SK-N-SH (cell line): ENCODE measurements around the gene TOMM40. TPM values are rescaled to one million over a fixed set of nuclear protein-coding genes. Genes with fewer than 3 reads are reported as not detected.
"Not testable (repeated sequence)": the region's sequence is repeated elsewhere in the genome, so short reads cannot be mapped to it uniquely, and the experiment has no call there.

Experiments used
- CTCF ChIA-PET: fragments of 300-600, 350-600 bp; formaldehyde crosslinking; extraction: SDS; loops from one replicate; lab custom pipeline; 2021; lab: Yijun Ruan, JAX
- POLR2A ChIA-PET: fragments of 350-600 bp; sonication (Branson Sonifier 250); formaldehyde crosslinking; extraction: SDS; loops from one replicate; lab custom pipeline; 2020; ENCODE audit warnings: antibody characterized with exemption, inconsistent platforms; lab: Yijun Ruan, JAX
- DNase-seq: peaks from one replicate; pipeline ENCODE4 v3.0.0; 2012
- H2AFZ ChIP-seq: fragments of 200-600 bp; sonication (generic); 2 replicates; pipeline ENCODE4 v1.8.1; 2016; ENCODE audit warnings: antibody characterized with exemption, mild to moderate bottlenecking, low read depth
- H3F3A ChIP-seq: fragments of 200-600 bp; sonication (generic); replicated peaks from 2 replicates; pipeline ENCODE3; 2016; ENCODE audit warnings: antibody characterized with exemption, mild to moderate bottlenecking; ENCODE audit not compliant: insufficient read depth
- H3K27ac ChIP-seq, 2 experiments: fragments of 200-500 bp in 1 of 2; fragments of 200-600 bp in 1 of 2; sonication (Bioruptor generic) in 1 of 2; sonication (generic), shearing (Covaris generic) in 1 of 2; 2 replicates each; pipeline versions ENCODE4 v1.5.1 to v1.6.1; 2014 to 2016; ENCODE audit warnings: low read depth in 2 of 2, inconsistent platforms in 1 of 2, low read length in 1 of 2, mild to moderate bottlenecking in 1 of 2, mixed read lengths in 1 of 2
- H3K27me3 ChIP-seq: fragments of 200-600 bp; sonication (generic), shearing (Covaris generic); 2 replicates; pipeline ENCODE4 v1.6.1; 2016; ENCODE audit warnings: mixed run types; ENCODE audit not compliant: insufficient read depth
- H3K36me3 ChIP-seq, 2 experiments: fragments of 200-500 bp in 1 of 2; fragments of 200-600 bp in 1 of 2; sonication (Bioruptor generic) in 1 of 2; sonication (generic) in 1 of 2; replicated peaks in 1 of 2; 2 replicates each; pipeline versions ENCODE3 to v1.5.1; 2014 to 2016; ENCODE audit warnings: low read length in 1 of 2, mild to moderate bottlenecking in 1 of 2; ENCODE audit not compliant: insufficient read depth in 2 of 2, control insufficient read depth in 1 of 2
- H3K4me1 ChIP-seq, 2 experiments: fragments of 200-500 bp in 1 of 2; fragments of 200-600 bp in 1 of 2; sonication (Bioruptor generic) in 1 of 2; sonication (generic), shearing (Covaris generic) in 1 of 2; 2 replicates each; pipeline versions ENCODE4 v1.5.1 to v1.6.1; 2014 to 2016; ENCODE audit warnings: low read depth in 1 of 2, low read length in 1 of 2, mixed run types in 1 of 2; ENCODE audit not compliant: insufficient read depth in 2 of 2, control insufficient read depth in 1 of 2
- H3K4me2 ChIP-seq: fragments of 200-600 bp; sonication (generic), shearing (Covaris generic); 2 replicates; pipeline ENCODE4 v1.6.1; 2017; ENCODE audit warnings: mixed run types
- H3K4me3 ChIP-seq, 2 experiments: fragments of 200-500 bp in 1 of 2; fragments of 200-600 bp in 1 of 2; sonication (Bioruptor generic) in 1 of 2; sonication (generic), shearing (Covaris generic) in 1 of 2; 2 replicates each; pipeline versions ENCODE4 v1.5.1 to v1.8.1; 2014 to 2016; ENCODE audit warnings: low read depth in 2 of 2, inconsistent platforms in 1 of 2, low read length in 1 of 2, mild to moderate bottlenecking in 1 of 2, mixed read lengths in 1 of 2, moderate library complexity in 1 of 2
- H3K79me2 ChIP-seq: fragments of 200-600 bp; sonication (generic); 2 replicates; pipeline ENCODE4 v1.8.1; 2017; ENCODE audit warnings: mild to moderate bottlenecking; ENCODE audit not compliant: insufficient read depth
- H3K9ac ChIP-seq: fragments of 200-600 bp; sonication (generic); 2 replicates; pipeline ENCODE4 v1.6.1; 2017; ENCODE audit warnings: mixed run types
- H3K9me2 ChIP-seq: fragments of 200-600 bp; sonication (generic); 2 replicates; pipeline ENCODE4 v1.6.1; 2017; ENCODE audit warnings: mixed run types
- H3K9me3 ChIP-seq: fragments of 200-600 bp; sonication (generic); 2 replicates; pipeline ENCODE4 v1.6.1; 2017; ENCODE audit warnings: mixed run types, mild to moderate bottlenecking, moderate library complexity
- H4K20me1 ChIP-seq: fragments of 200-600 bp; sonication (generic); 2 replicates; pipeline ENCODE4 v1.6.1; 2017; ENCODE audit warnings: mild to moderate bottlenecking, mixed run types; ENCODE audit not compliant: insufficient read depth
- CHD2 ChIP-seq: fragments of 150-350 bp; IDR thresholded peaks from 2 replicates; pipeline ENCODE4 v1.6.1; 2018; ENCODE audit warnings: low read length; ENCODE audit not compliant: partially characterized antibody
- ELF1 ChIP-seq: IDR thresholded peaks from 2 replicates; pipeline ENCODE4 v1.4.0; 2012
- EZH2phosphoT487 ChIP-seq: fragments of 200-600 bp; sonication (generic); IDR thresholded peaks from 2 replicates; pipeline ENCODE4 v1.6.1; 2017; ENCODE audit warnings: low read depth, mixed run types, mild to moderate bottlenecking, antibody characterized with exemption, moderate library complexity, borderline replicate concordance
- MEF2A ChIP-seq: IDR thresholded peaks from 2 replicates; pipeline ENCODE4 v1.4.0; 2012; ENCODE audit warnings: low read depth, borderline replicate concordance
- MXI1 ChIP-seq: IDR thresholded peaks from 2 replicates; pipeline ENCODE4 v1.6.1; 2012; ENCODE audit warnings: mild to moderate bottlenecking, low read depth, low read length, improper control_type of control experiment
- POLR2AphosphoS5 ChIP-seq: IDR thresholded peaks from 2 replicates; pipeline ENCODE4 v1.6.1; 2012; ENCODE audit warnings: low read depth, low read length
- RAD21 ChIP-seq: IDR thresholded peaks from 2 replicates; pipeline ENCODE4 v1.6.1; 2012; ENCODE audit warnings: mild to moderate bottlenecking, low read length
- SIN3A ChIP-seq: IDR thresholded peaks from 2 replicates; pipeline ENCODE4 v1.6.1; 2012; ENCODE audit warnings: low read depth, mild to moderate bottlenecking, low read length, moderate library complexity, borderline replicate concordance
- SMC3 ChIP-seq: IDR thresholded peaks from 2 replicates; pipeline ENCODE4 v1.6.1; 2012; ENCODE audit warnings: low read depth, low read length, improper control_type of control experiment
- USF1 ChIP-seq: IDR thresholded peaks from 2 replicates; pipeline ENCODE4 v1.4.0; 2012; ENCODE audit warnings: low read depth, borderline replicate concordance
- WGBS: methylation state at CpG from one replicate; pipeline ENCODE4 v1.1.6; 2017; ENCODE audit warnings: low lambda C conversion rate; 5-methylcytosine and 5-hydroxymethylcytosine counted together
- polyA plus RNA-seq, 3 experiments: library from polyadenylated mRNA; depleted of rRNA; stranded (reverse); fragments of >200 nt; gene quantifications; 2 replicates each; pipeline ENCODE4 v1.2.3, GENCODE V29; 2012
- TF ChIP-seq, protein P1 (sequence below): fragments of 150-350 bp; IDR thresholded peaks from 2 replicates; pipeline ENCODE4 v1.6.1; 2017; ENCODE audit warnings: antibody characterized with exemption, low read length, low read depth, borderline replicate concordance
- TF ChIP-seq, protein P2 (sequence below): fragments of 150-350 bp; IDR thresholded peaks from 2 replicates; pipeline ENCODE4 v1.6.1; 2016; ENCODE audit warnings: mild to moderate bottlenecking, low read depth, low read length

TOMM40 gene
- polyA plus RNA-seq, 1 of the 3 experiments (the other 2 are of a cell fraction): 78.9 TPM

- Histone ChIP-seq H3K79me2 (peaks cover 2% of the 10 kb centered on the region; the same call in 1 of the 2 replicates), H3K4me2 (no peak overlapping the region), H3K27me3 (no peaks in the 10 kb centered on the region), H3K9ac (no peak overlapping the region), H3K9me2 (no peaks in the 10 kb centered on the region), H3F3A (peaks cover 27% of the 10 kb centered on the region), H3K4me1 (peaks cover 5 to 7% of the 10 kb centered on the region in 2 experiments; a peak in 2 of 4 replicates), H4K20me1 (no peaks in the 10 kb centered on the region), H2AFZ (no peak overlapping the region), H3K9me3 (no peaks in the 10 kb centered on the region), H3K36me3 (peaks cover 0 to 8% of the 10 kb centered on the region in 2 experiments), H3K27ac (no peak overlapping the region), H3K4me3 (no peak overlapping the region)
- WGBS: 73% methylated on average over 6 of the region's 6 CpGs
- no peak for DNase-seq
- TF ChIP-seq ELF1: no peak
- CTCF ChIA-PET: interaction anchor here (1.1 to 1.9 kb wide), 2 partner anchors 17 to 163 kb away, joined by 3 to 6 read pairs; no protein-coding TSS in a partner anchor
- POLR2A ChIA-PET: no interaction called here
Observed at GRCh38 chr19:44886141-44886540, 4.9 kb upstream of the TOMM40 start.

- no peak for DNase-seq
- no peak overlapping the region for H3K4me3 ChIP-seq
- H4K20me1 ChIP-seq: no peaks in the 10 kb centered on the region
- WGBS: 82% methylated on average over 4 of the region's 4 CpGs
- peaks cover 8 to 18% of the 10 kb centered on the region in 2 experiments; a peak in 2 of 4 replicates for H3K4me1 ChIP-seq
- H3K36me3 ChIP-seq: peaks cover 0 to 11% of the 10 kb centered on the region in 2 experiments
- peaks cover 27% of the 10 kb centered on the region for H3F3A ChIP-seq
- CTCF ChIA-PET: no interaction called here
- H3K9ac ChIP-seq: no peak overlapping the region
- POLR2A ChIA-PET: no interaction called here
- no peak for TF ChIP-seq USF1
- no peak overlapping the region for H3K27ac ChIP-seq
- no peaks in the 10 kb centered on the region for H3K9me3 ChIP-seq
- peaks cover 17% of the 10 kb centered on the region for H3K79me2 ChIP-seq
- no peaks in the 10 kb centered on the region for H3K9me2 ChIP-seq
- H3K4me2 ChIP-seq: no peak overlapping the region
- no peak overlapping the region for H2AFZ ChIP-seq
- no peaks in the 10 kb centered on the region for H3K27me3 ChIP-seq
Observed at GRCh38 chr19:44887648-44888047, 3.4 kb upstream of the TOMM40 start.

DNA sequence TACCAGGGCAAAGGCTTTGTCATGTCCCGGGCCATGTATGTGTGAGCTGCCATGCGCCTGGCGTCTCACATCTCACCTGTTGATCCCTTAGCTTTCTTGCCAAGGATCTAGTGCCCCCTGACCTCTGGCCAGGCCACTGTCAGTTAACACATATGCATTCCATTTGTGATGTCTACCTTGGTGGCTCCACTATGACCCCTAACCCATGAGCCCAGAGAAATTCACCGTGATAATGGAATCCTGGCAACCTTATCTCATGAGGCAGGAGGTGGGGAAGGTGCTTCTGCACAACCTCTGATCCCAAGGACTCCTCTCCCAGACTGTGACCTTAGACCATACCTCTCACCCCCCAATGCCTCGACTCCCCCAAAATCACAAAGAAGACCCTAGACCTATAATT is 2.7 kb upstream of the TOMM40 start:
- H4K20me1 ChIP-seq, H3K27me3 ChIP-seq, H3K9ac ChIP-seq, CTCF ChIA-PET, H3K4me3 ChIP-seq, H3K27ac ChIP-seq, H3K4me2 ChIP-seq, DNase-seq, H3K9me2 ChIP-seq, H2AFZ ChIP-seq, POLR2A ChIA-PET, H3K9me3 ChIP-seq: not testable (repeated sequence)
- H3K36me3 ChIP-seq: peaks cover under 1 to 18% of the 10 kb centered on the region in 2 experiments
- H3F3A ChIP-seq: peaks cover 26% of the 10 kb centered on the region
- 93% methylated on average over 5 of the region's 5 CpGs for WGBS
- H3K79me2 ChIP-seq: peaks cover 24% of the 10 kb centered on the region
- H3K4me1 ChIP-seq: peaks cover 8 to 21% of the 10 kb centered on the region in 2 experiments; a peak in 2 of 4 replicates

- POLR2A ChIA-PET: interaction anchor here (1.1 to 1.4 kb wide), 2 partner anchors 41 to 65 kb away, joined by 4 read pairs; partner anchors contain the start of gene CLPTM1
- Histone ChIP-seq H3K9me3 (no peaks in the 10 kb centered on the region), H3K79me2 (peaks cover 39% of the 10 kb centered on the region), H3K4me3 (peak overlapping the region; percentile 51 to 57), H3K27ac (peak overlapping the region; percentile 92 to 93), H3K4me1 (peaks cover 8 to 21% of the 10 kb centered on the region in 2 experiments; a peak in 2 of 4 replicates), H3F3A (peaks cover 17% of the 10 kb centered on the region), H3K36me3 (peaks cover 9 to 29% of the 10 kb centered on the region in 2 experiments), H2AFZ (peak overlapping the region; percentile 77), H4K20me1 (no peaks in the 10 kb centered on the region), H3K9me2 (no peaks in the 10 kb centered on the region), H3K4me2 (peak overlapping the region; percentile 81), H3K9ac (peak overlapping the region; percentile 72), H3K27me3 (no peaks in the 10 kb centered on the region)
- DNase-seq: no peak
- CTCF ChIA-PET: interaction anchor here (0.5 to 1.8 kb wide), 7 partner anchors 14 to 558 kb away, joined by 3 to 5 read pairs (median 3); no protein-coding TSS in a partner anchor
- 58% methylated on average over 17 of the region's 17 CpGs for WGBS
- TF ChIP-seq EZH2phosphoT487 (no peak), SIN3A (no peak), CHD2 (no peak), MEF2A (no peak), MXI1 (no peak), RAD21 (no peak), POLR2AphosphoS5 (no peak), SMC3 (no peak)
- TF ChIP-seq, protein P1, sequence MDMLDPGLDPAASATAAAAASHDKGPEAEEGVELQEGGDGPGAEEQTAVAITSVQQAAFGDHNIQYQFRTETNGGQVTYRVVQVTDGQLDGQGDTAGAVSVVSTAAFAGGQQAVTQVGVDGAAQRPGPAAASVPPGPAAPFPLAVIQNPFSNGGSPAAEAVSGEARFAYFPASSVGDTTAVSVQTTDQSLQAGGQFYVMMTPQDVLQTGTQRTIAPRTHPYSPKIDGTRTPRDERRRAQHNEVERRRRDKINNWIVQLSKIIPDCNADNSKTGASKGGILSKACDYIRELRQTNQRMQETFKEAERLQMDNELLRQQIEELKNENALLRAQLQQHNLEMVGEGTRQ: no peak
- TF ChIP-seq, protein P2, sequence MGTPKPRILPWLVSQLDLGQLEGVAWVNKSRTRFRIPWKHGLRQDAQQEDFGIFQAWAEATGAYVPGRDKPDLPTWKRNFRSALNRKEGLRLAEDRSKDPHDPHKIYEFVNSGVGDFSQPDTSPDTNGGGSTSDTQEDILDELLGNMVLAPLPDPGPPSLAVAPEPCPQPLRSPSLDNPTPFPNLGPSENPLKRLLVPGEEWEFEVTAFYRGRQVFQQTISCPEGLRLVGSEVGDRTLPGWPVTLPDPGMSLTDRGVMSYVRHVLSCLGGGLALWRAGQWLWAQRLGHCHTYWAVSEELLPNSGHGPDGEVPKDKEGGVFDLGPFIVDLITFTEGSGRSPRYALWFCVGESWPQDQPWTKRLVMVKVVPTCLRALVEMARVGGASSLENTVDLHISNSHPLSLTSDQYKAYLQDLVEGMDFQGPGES: no peak
Observed at GRCh38 chr19:44889830-44890365, 1.2 kb upstream of the TOMM40 start.
